GM23338 (cell line): ENCODE results near the gene SLC12A5. TPM values are rescaled to one million over a fixed set of nuclear protein-coding genes. Genes with fewer than 3 reads are reported as not detected.

Source experiments
- ATAC-seq: fragments of 200-7000 bp; cut with Tn5 transposase; 3 replicates; pipeline ENCODE4 v1.9.1; 2020
- DNase-seq: peaks from one replicate; pipeline ENCODE4 v3.0.0-alpha.2; 2015; ENCODE audit warnings: low spot score
- H2AFZ ChIP-seq: fragments of 200-600 bp; sonication (generic); 2 replicates; pipeline ENCODE4 v1.8.0; 2016; ENCODE audit warnings: antibody characterized with exemption, mild to moderate bottlenecking, moderate library complexity
- H3F3A ChIP-seq: fragments of 200-600 bp; sonication (generic); replicated peaks from 2 replicates; pipeline ENCODE4 v1.8.0; 2017; ENCODE audit warnings: antibody characterized with exemption, mixed run types, low read depth
- H3K27ac ChIP-seq: fragments of 200-600 bp; sonication (generic); 2 replicates; pipeline ENCODE4 v1.6.1; 2016; ENCODE audit warnings: low read depth
- H3K27me3 ChIP-seq: fragments of 200-600 bp; sonication (generic); 2 replicates; pipeline ENCODE4 v1.8.0; 2016; ENCODE audit warnings: mild to moderate bottlenecking, mixed run types, moderate library complexity; ENCODE audit not compliant: insufficient read depth
- H3K36me3 ChIP-seq: fragments of 200-600 bp; sonication (generic); 2 replicates; pipeline ENCODE4 v1.8.0; 2016; ENCODE audit warnings: mild to moderate bottlenecking; ENCODE audit not compliant: insufficient read depth
- H3K4me1 ChIP-seq: fragments of 200-600 bp; sonication (generic); 2 replicates; pipeline ENCODE4 v1.8.0; 2016; ENCODE audit warnings: mild to moderate bottlenecking, moderate library complexity; ENCODE audit not compliant: insufficient read depth
- H3K4me2 ChIP-seq: fragments of 200-600 bp; sonication (generic); 2 replicates; pipeline ENCODE4 v1.7.1; 2017; ENCODE audit warnings: mixed run types
- H3K4me3 ChIP-seq: fragments of 200-600 bp; sonication (generic); 2 replicates; pipeline ENCODE4 v1.6.1; 2016; ENCODE audit warnings: mixed run types
- H3K79me2 ChIP-seq: fragments of 200-600 bp; sonication (generic); replicated peaks from 2 replicates; pipeline ENCODE4 v1.8.0; 2017; ENCODE audit warnings: mild to moderate bottlenecking; ENCODE audit not compliant: insufficient read depth
- H3K9me2 ChIP-seq: fragments of 200-600 bp; sonication (generic); 2 replicates; pipeline ENCODE4 v1.8.0; 2017; ENCODE audit not compliant: insufficient read depth
- H4K20me1 ChIP-seq: fragments of 200-600 bp; sonication (generic); replicated peaks from 2 replicates; pipeline ENCODE4 v1.8.0; 2017; ENCODE audit warnings: mild to moderate bottlenecking; ENCODE audit not compliant: insufficient read depth
- H3K27ac Mint-ChIP-seq: 2 replicates; pipeline ENCODE4 v1.8.0; 2020; ENCODE audit warnings: inconsistent platforms, mild to moderate bottlenecking, moderate library complexity, mixed read lengths
- H3K27me3 Mint-ChIP-seq: 3 replicates; pipeline ENCODE4 v1.8.0; 2022; ENCODE audit warnings: low read depth, mild to moderate bottlenecking, moderate library complexity, mixed read lengths, inconsistent platforms; ENCODE audit not compliant: insufficient read depth, poor library complexity
- H3K36me3 Mint-ChIP-seq: 3 replicates; pipeline ENCODE4 v1.8.0; 2021; ENCODE audit warnings: low read depth, mild to moderate bottlenecking, inconsistent platforms, moderate library complexity, mixed read lengths
- H3K4me1 Mint-ChIP-seq: 3 replicates; pipeline ENCODE4 v1.8.0; 2020; ENCODE audit warnings: mild to moderate bottlenecking, inconsistent platforms, mixed read lengths
- H3K4me3 Mint-ChIP-seq: 3 replicates; pipeline ENCODE4 v1.8.0; 2021; ENCODE audit warnings: moderate library complexity, mild to moderate bottlenecking, inconsistent platforms, mixed read lengths
- H3K9me3 Mint-ChIP-seq: 3 replicates; pipeline ENCODE4 v1.8.0; 2020; ENCODE audit warnings: moderate library complexity, mild to moderate bottlenecking, inconsistent platforms, mixed read lengths
- CREB1 ChIP-seq: fragments of 250-450 bp; sonication (Bioruptor Pico); IDR thresholded peaks from 2 replicates; pipeline ENCODE4 v1.5.0; 2020; ENCODE audit warnings: low read depth, mild to moderate bottlenecking, moderate library complexity
- EZH2 ChIP-seq: fragments of 200-600 bp; sonication (generic); IDR thresholded peaks from one replicate; pipeline ENCODE4 v1.8.0; 2017; ENCODE audit warnings: antibody characterized with exemption, mild to moderate bottlenecking, low read depth; ENCODE audit not compliant: unreplicated experiment
- EZH2phosphoT487 ChIP-seq: fragments of 200-600 bp; sonication (generic); IDR thresholded peaks from one replicate; pipeline ENCODE4 v1.8.1; 2018; ENCODE audit warnings: antibody characterized with exemption; ENCODE audit not compliant: unreplicated experiment
- NANOG ChIP-seq: IDR thresholded peaks from 2 replicates; pipeline ENCODE4 v1.6.1; 2016; ENCODE audit warnings: antibody characterized with exemption, borderline replicate concordance
- ZNF114 ChIP-seq: fragments of 250-450 bp; sonication (Bioruptor Pico); IDR thresholded peaks from 2 replicates; pipeline ENCODE4 v1.5.0; 2020; ENCODE audit warnings: mild to moderate bottlenecking, moderate library complexity
- ZNF331 ChIP-seq: fragments of 250-450 bp; sonication (Bioruptor Pico); IDR thresholded peaks from 2 replicates; pipeline ENCODE4 v1.5.0; 2020; ENCODE audit warnings: low read depth, mild to moderate bottlenecking, moderate library complexity
- polyA plus RNA-seq: library from polyadenylated mRNA; unstranded; fragments of >200 nt; fragmentation: Nextera tagmentation; extraction: Ambion mirVana; gene quantifications from 2 replicates; pipeline ENCODE4 v1.2.1, GENCODE V29; 2016
- total RNA-seq: library from RNA; depleted of rRNA; stranded (reverse); fragments of >200 nt; shearing (Covaris generic); gene quantifications from 2 replicates; pipeline ENCODE4 v1.2.3, GENCODE V29; 2014
- TF ChIP-seq, protein P1 (sequence below): fragments of 250-450 bp; sonication (Bioruptor Pico); IDR thresholded peaks from 2 replicates; pipeline ENCODE4 v1.5.0; 2020; ENCODE audit warnings: mild to moderate bottlenecking, moderate library complexity
- TF ChIP-seq, protein P2 (sequence below), 2 experiments: fragments of 200-600 bp in 1 of 2; sonication (generic) in 1 of 2; conservative IDR thresholded peaks; 2 replicates each; pipeline versions ENCODE4 v1.5.1 to v1.6.1; 2016 to 2017; ENCODE audit warnings: antibody characterized with exemption in 2 of 2, low read depth in 2 of 2, mild to moderate bottlenecking in 2 of 2, moderate library complexity in 1 of 2
- TF ChIP-seq, protein P3 (sequence below): IDR thresholded peaks from 2 replicates; pipeline ENCODE4 v1.6.1; 2016; ENCODE audit warnings: antibody characterized with exemption

SLC12A5 gene
- total and polyA plus RNA-seq, 2 experiments from 2014 or later: 3.5 to 8.4 TPM

DNA sequence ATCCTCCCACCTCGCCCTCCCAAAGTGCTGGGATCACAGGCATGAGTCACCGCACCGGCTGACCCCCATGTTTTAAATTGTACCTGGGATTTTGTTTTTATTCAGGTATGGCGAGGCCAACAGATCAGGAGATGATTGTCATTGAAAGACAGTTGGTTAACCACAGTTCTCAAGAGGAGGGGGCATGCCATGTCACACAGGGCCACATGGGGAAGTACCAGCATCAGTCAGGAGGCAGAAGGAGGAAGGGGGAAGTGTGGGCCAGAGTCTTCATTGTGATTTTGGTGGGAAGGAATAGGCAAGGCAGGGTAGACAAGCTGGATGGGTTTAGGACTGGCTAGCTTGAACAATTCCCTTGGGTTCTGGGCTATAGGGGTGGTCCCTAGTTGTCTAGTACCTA is 30.3 kb upstream of the SLC12A5 start:
- no peaks in the 10 kb centered on the region for H3K36me3 Mint-ChIP-seq
- Histone ChIP-seq H3K27me3 (no peaks in the 10 kb centered on the region), H3K4me3 (no peak overlapping the region), H3K4me1 (peaks cover 40% of the 10 kb centered on the region), H2AFZ (no peak overlapping the region), H3K27ac (no peak overlapping the region), H3K4me2 (no peak overlapping the region), H4K20me1 (no peaks in the 10 kb centered on the region), H3K79me2 (no peaks in the 10 kb centered on the region), H3K9me2 (no peaks in the 10 kb centered on the region), H3K36me3 (no peaks in the 10 kb centered on the region), H3F3A (peaks cover 16% of the 10 kb centered on the region; the same call in 1 of the 2 replicates)
- H3K27ac Mint-ChIP-seq: no peak overlapping the region
- DNase-seq (no peak), ATAC-seq (no peak)
- no peak overlapping the region for H3K4me3 Mint-ChIP-seq
- no peaks in the 10 kb centered on the region; the same call in 2 of the 3 replicates for H3K9me3 Mint-ChIP-seq
- H3K27me3 Mint-ChIP-seq: peaks cover 6% of the 10 kb centered on the region
- H3K4me1 Mint-ChIP-seq: peaks cover 36% of the 10 kb centered on the region
- TF ChIP-seq CREB1: no peak

DNA sequence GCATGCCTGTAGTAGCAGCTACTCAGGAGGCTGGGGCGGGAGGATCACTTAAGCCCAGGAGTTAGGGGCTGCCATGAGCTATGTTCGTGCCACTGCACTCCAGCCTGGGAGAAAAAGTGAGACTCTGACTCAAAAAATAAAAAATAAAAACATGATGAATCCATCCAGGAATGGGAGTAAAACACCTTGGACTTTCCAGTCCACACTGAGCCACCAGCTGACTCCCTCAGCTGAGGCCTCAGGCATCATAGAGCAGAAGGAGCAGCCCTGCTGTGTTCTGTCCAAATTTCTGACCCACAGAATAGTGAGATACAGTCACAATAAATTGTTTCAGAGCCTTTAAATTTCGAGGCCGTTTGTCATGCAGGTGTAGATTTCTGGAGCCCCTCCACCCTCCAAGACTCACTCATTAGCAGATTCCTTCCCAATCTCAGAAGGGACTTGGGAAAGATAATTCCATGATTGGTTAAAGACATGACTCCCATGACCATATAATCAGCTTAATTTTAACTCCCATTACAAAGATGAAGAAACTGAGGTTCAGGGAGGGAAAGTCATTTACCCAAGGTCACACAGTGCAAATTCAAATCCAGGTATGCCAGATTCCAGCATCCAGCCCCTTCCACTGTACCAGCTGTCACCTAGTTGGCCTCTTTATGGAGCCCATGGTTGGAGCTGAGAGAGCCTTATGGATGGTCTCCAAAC is 29.3 kb upstream of the SLC12A5 start:
- H2AFZ ChIP-seq: peak overlapping the region; percentile 29; the same call in 1 of the 2 replicates
- peaks cover 6% of the 10 kb centered on the region for H3K27me3 Mint-ChIP-seq

More for the DNA sequence above, 29.3 kb upstream of the SLC12A5 start:
- DNase-seq (no peak), ATAC-seq (no peak)
- H3K4me2 ChIP-seq: no peak overlapping the region
- H3K27ac ChIP-seq: no peak overlapping the region
- H3K9me2 ChIP-seq: no peaks in the 10 kb centered on the region
- H3K4me3 ChIP-seq: no peak overlapping the region
- peaks cover 48% of the 10 kb centered on the region for H3K4me1 ChIP-seq
- no peaks in the 10 kb centered on the region for H3K36me3 ChIP-seq
- no peaks in the 10 kb centered on the region for H3K27me3 ChIP-seq
- H3F3A ChIP-seq: peaks cover 16% of the 10 kb centered on the region; the same call in 1 of the 2 replicates
- TF ChIP-seq ZNF114 (CRISPR knock-in tag) (no peak), EZH2phosphoT487 (no peak), NANOG (no peak), ZNF331 (CRISPR knock-in tag) (no peak), EZH2 (no peak)
- TF ChIP-seq, protein P1, sequence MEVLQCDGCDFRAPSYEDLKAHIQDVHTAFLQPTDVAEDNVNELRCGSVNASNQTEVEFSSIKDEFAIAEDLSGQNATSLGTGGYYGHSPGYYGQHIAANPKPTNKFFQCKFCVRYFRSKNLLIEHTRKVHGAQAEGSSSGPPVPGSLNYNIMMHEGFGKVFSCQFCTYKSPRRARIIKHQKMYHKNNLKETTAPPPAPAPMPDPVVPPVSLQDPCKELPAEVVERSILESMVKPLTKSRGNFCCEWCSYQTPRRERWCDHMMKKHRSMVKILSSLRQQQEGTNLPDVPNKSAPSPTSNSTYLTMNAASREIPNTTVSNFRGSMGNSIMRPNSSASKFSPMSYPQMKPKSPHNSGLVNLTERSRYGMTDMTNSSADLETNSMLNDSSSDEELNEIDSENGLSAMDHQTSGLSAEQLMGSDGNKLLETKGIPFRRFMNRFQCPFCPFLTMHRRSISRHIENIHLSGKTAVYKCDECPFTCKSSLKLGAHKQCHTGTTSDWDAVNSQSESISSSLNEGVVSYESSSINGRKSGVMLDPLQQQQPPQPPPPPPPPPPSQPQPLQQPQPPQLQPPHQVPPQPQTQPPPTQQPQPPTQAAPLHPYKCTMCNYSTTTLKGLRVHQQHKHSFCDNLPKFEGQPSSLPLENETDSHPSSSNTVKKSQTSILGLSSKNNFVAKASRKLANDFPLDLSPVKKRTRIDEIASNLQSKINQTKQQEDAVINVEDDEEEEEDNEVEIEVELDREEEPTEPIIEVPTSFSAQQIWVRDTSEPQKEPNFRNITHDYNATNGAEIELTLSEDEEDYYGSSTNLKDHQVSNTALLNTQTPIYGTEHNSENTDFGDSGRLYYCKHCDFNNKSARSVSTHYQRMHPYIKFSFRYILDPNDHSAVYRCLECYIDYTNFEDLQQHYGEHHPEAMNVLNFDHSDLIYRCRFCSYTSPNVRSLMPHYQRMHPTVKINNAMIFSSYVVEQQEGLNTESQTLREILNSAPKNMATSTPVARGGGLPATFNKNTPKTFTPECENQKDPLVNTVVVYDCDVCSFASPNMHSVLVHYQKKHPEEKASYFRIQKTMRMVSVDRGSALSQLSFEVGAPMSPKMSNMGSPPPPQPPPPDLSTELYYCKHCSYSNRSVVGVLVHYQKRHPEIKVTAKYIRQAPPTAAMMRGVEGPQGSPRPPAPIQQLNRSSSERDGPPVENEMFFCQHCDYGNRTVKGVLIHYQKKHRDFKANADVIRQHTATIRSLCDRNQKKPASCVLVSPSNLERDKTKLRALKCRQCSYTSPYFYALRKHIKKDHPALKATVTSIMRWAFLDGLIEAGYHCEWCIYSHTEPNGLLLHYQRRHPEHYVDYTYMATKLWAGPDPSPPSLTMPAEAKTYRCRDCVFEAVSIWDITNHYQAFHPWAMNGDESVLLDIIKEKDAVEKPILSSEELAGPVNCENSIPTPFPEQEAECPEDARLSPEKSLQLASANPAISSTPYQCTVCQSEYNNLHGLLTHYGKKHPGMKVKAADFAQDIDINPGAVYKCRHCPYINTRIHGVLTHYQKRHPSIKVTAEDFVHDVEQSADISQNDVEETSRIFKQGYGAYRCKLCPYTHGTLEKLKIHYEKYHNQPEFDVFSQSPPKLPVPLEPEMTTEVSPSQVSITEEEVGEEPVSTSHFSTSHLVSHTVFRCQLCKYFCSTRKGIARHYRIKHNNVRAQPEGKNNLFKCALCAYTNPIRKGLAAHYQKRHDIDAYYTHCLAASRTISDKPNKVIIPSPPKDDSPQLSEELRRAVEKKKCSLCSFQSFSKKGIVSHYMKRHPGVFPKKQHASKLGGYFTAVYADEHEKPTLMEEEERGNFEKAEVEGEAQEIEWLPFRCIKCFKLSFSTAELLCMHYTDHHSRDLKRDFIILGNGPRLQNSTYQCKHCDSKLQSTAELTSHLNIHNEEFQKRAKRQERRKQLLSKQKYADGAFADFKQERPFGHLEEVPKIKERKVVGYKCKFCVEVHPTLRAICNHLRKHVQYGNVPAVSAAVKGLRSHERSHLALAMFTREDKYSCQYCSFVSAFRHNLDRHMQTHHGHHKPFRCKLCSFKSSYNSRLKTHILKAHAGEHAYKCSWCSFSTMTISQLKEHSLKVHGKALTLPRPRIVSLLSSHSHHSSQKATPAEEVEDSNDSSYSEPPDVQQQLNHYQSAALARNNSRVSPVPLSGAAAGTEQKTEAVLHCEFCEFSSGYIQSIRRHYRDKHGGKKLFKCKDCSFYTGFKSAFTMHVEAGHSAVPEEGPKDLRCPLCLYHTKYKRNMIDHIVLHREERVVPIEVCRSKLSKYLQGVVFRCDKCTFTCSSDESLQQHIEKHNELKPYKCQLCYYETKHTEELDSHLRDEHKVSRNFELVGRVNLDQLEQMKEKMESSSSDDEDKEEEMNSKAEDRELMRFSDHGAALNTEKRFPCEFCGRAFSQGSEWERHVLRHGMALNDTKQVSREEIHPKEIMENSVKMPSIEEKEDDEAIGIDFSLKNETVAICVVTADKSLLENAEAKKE (CRISPR knock-in tag): no peak
- TF ChIP-seq, protein P2, sequence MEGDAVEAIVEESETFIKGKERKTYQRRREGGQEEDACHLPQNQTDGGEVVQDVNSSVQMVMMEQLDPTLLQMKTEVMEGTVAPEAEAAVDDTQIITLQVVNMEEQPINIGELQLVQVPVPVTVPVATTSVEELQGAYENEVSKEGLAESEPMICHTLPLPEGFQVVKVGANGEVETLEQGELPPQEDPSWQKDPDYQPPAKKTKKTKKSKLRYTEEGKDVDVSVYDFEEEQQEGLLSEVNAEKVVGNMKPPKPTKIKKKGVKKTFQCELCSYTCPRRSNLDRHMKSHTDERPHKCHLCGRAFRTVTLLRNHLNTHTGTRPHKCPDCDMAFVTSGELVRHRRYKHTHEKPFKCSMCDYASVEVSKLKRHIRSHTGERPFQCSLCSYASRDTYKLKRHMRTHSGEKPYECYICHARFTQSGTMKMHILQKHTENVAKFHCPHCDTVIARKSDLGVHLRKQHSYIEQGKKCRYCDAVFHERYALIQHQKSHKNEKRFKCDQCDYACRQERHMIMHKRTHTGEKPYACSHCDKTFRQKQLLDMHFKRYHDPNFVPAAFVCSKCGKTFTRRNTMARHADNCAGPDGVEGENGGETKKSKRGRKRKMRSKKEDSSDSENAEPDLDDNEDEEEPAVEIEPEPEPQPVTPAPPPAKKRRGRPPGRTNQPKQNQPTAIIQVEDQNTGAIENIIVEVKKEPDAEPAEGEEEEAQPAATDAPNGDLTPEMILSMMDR (conservative IDR thresholded peaks at IDR 0.05; ENCODE audit: low read depth in 2 of 2): no peak
- TF ChIP-seq, protein P3, sequence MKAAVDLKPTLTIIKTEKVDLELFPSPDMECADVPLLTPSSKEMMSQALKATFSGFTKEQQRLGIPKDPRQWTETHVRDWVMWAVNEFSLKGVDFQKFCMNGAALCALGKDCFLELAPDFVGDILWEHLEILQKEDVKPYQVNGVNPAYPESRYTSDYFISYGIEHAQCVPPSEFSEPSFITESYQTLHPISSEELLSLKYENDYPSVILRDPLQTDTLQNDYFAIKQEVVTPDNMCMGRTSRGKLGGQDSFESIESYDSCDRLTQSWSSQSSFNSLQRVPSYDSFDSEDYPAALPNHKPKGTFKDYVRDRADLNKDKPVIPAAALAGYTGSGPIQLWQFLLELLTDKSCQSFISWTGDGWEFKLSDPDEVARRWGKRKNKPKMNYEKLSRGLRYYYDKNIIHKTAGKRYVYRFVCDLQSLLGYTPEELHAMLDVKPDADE: no peak
- Mint-ChIP-seq H3K9me3 (no peaks in the 10 kb centered on the region; the same call in 2 of the 3 replicates), H3K36me3 (no peaks in the 10 kb centered on the region), H3K4me1 (peaks cover 44% of the 10 kb centered on the region), H3K4me3 (no peak overlapping the region), H3K27ac (no peak overlapping the region)
- H3K79me2 ChIP-seq: no peaks in the 10 kb centered on the region
- no peaks in the 10 kb centered on the region for H4K20me1 ChIP-seq
